OCI-LY7 (cell line): ENCODE data around the gene EGFL8. TPM values are rescaled to one million over a fixed set of nuclear protein-coding genes. Genes with fewer than 3 reads are reported as not detected.

Experiments used
- BruUV-seq: library from RNA; stranded (reverse); fragments of 400-500 nt; replicated peaks from 2 replicates; lab custom pipeline; 2021; lab: Mats Ljungman, UMichigan
- CTCF ChIA-PET: fragments of 300-600 bp; sonication (Branson Sonifier 250); formaldehyde crosslinking; loops from one replicate; lab custom pipeline; 2022; ENCODE audit warnings: antibody characterized with exemption; ENCODE audit not compliant: unreplicated experiment; lab: Charles Lee
- POLR2A ChIA-PET: fragments of 300-600 bp; sonication (Branson Sonifier 250); formaldehyde crosslinking; loops from one replicate; lab custom pipeline; 2022; ENCODE audit warnings: antibody characterized with exemption; lab: Charles Lee
- DNase-seq: peaks from one replicate; pipeline ENCODE4 v3.0.0-alpha.2; 2015; ENCODE audit warnings: low spot score
- H2AFZ ChIP-seq: fragments of 200-600 bp; sonication (generic), shearing (Covaris generic); 2 replicates; pipeline ENCODE4 v1.6.1; 2014; ENCODE audit warnings: mild to moderate bottlenecking, antibody characterized with exemption, low read length, moderate library complexity
- H3K27ac ChIP-seq: fragments of 200-600 bp; sonication (generic); 2 replicates; pipeline ENCODE4 v1.5.1; 2014; ENCODE audit warnings: mixed run types, low read depth, mild to moderate bottlenecking, moderate library complexity, low read length, inconsistent platforms; ENCODE audit not compliant: poor library complexity, severe bottlenecking
- H3K36me3 ChIP-seq: fragments of 200-600 bp; sonication (generic); 2 replicates; pipeline ENCODE4 v1.6.1; 2014; ENCODE audit warnings: mild to moderate bottlenecking, antibody characterized with exemption, low read length, moderate library complexity, mixed read lengths; ENCODE audit not compliant: insufficient read depth
- H3K4me1 ChIP-seq: fragments of 200-600 bp; sonication (generic); 2 replicates; pipeline ENCODE4 v1.5.1; 2014; ENCODE audit warnings: mild to moderate bottlenecking, low read length; ENCODE audit not compliant: insufficient read depth, poor library complexity, severe bottlenecking
- H3K4me2 ChIP-seq: fragments of 200-600 bp; sonication (generic); 2 replicates; pipeline ENCODE4 v1.6.1; 2014; ENCODE audit warnings: mild to moderate bottlenecking, low read length
- H3K4me3 ChIP-seq: fragments of 200-600 bp; sonication (generic); 2 replicates; pipeline ENCODE4 v1.5.1; 2014; ENCODE audit warnings: mild to moderate bottlenecking, low read depth, low read length; ENCODE audit not compliant: poor library complexity, severe bottlenecking
- H3K79me2 ChIP-seq: fragments of 200-600 bp; sonication (generic); 2 replicates; pipeline ENCODE4 v1.6.1; 2016; ENCODE audit warnings: low read depth, mild to moderate bottlenecking, low read length, moderate library complexity, mixed read lengths; ENCODE audit not compliant: insufficient read depth
- H3K9me2 ChIP-seq: fragments of 200-600 bp; sonication (generic); 2 replicates; pipeline ENCODE4 v1.6.1; 2016; ENCODE audit warnings: mild to moderate bottlenecking, low read length, mixed read lengths; ENCODE audit not compliant: insufficient read depth
- H3K9me3 ChIP-seq: fragments of 200-600 bp; sonication (generic); 2 replicates; pipeline ENCODE4 v1.6.1; 2014; ENCODE audit warnings: mild to moderate bottlenecking, mixed run types, low read length, mixed read lengths
- H4K20me1 ChIP-seq: fragments of 200-600 bp; sonication (generic); 2 replicates; pipeline ENCODE4 v1.6.1; 2014; ENCODE audit warnings: mild to moderate bottlenecking, antibody characterized with exemption, low read length, moderate library complexity, mixed read lengths; ENCODE audit not compliant: insufficient read depth
- CTCF ChIP-seq: fragments of 200-600 bp; sonication (generic); conservative IDR thresholded peaks from 2 replicates; pipeline ENCODE4 v1.5.1; 2014; ENCODE audit warnings: mild to moderate bottlenecking, antibody characterized with exemption, low read length, moderate library complexity, mixed read lengths
- EZH2phosphoT487 ChIP-seq: fragments of 200-600 bp; sonication (generic); IDR thresholded peaks from 2 replicates; pipeline ENCODE4 v1.6.1; 2018; ENCODE audit warnings: low read depth, borderline replicate concordance, mild to moderate bottlenecking, mixed run types, antibody characterized with exemption, low read length, moderate library complexity, mixed read lengths
- intact Hi-C: fragments of 100-400 bp; cut with micrococcal nuclease; formaldehyde crosslinking; loops from one replicate; pipeline ENCODE4 v1.10.0; 2022; ENCODE audit not compliant: unreplicated experiment
- total RNA-seq, 2 experiments: library from RNA; depleted of rRNA in 1 of 2; stranded (reverse); fragments of >200 nt in 1 of 2; shearing (Covaris generic) in 1 of 2; gene quantifications; 2 replicates each; pipeline ENCODE4 v1.2.3, GENCODE V29; 2014 to 2022

EGFL8 gene
- total RNA-seq, 2 experiments from 2014 or later, result 7.4 to 21.6 TPM

- no peak for TF ChIP-seq EZH2phosphoT487
- no peak for TF ChIP-seq CTCF
- Histone ChIP-seq H3K4me1 (peaks cover 19% of the 10 kb centered on the region), H3K79me2 (no peaks in the 10 kb centered on the region), H4K20me1 (no peaks in the 10 kb centered on the region), H3K4me2 (no peak overlapping the region), H3K9me3 (no peaks in the 10 kb centered on the region), H3K27ac (no peak overlapping the region), H2AFZ (no peak overlapping the region), H3K4me3 (no peak overlapping the region), H3K9me2 (no peaks in the 10 kb centered on the region), H3K36me3 (no peaks in the 10 kb centered on the region)
- no TSS peak for BruUV-seq
- POLR2A ChIA-PET, result no interaction called here
- CTCF ChIA-PET, result no interaction called here
- no peak for DNase-seq
- intact Hi-C loops, result no loop called here
These were observed 36.5 kb downstream of the EGFL8 start for GRCh38 chr6:32200711-32201475.

- H2AFZ ChIP-seq, result no peak overlapping the region
- H3K4me2 ChIP-seq, result no peak overlapping the region
- POLR2A ChIA-PET, result no interaction called here
- intact Hi-C loops, result no loop called here
- H3K9me2 ChIP-seq, result no peaks in the 10 kb centered on the region
- H3K4me1 ChIP-seq, result peaks cover 9% of the 10 kb centered on the region
- no TSS peak for BruUV-seq
- no peak overlapping the region for H3K27ac ChIP-seq
- TF ChIP-seq EZH2phosphoT487, result no peak
- H4K20me1 ChIP-seq, result no peaks in the 10 kb centered on the region
- CTCF ChIA-PET, result no interaction called here
- H3K4me3 ChIP-seq, result no peak overlapping the region
- no peaks in the 10 kb centered on the region for H3K79me2 ChIP-seq
- H3K36me3 ChIP-seq, result no peaks in the 10 kb centered on the region
- no peaks in the 10 kb centered on the region; the same call in 1 of the 2 replicates for H3K9me3 ChIP-seq
- no peak for DNase-seq
These were observed 37.8 kb downstream of the EGFL8 start for GRCh38 chr6:32202186-32202585.

DNA sequence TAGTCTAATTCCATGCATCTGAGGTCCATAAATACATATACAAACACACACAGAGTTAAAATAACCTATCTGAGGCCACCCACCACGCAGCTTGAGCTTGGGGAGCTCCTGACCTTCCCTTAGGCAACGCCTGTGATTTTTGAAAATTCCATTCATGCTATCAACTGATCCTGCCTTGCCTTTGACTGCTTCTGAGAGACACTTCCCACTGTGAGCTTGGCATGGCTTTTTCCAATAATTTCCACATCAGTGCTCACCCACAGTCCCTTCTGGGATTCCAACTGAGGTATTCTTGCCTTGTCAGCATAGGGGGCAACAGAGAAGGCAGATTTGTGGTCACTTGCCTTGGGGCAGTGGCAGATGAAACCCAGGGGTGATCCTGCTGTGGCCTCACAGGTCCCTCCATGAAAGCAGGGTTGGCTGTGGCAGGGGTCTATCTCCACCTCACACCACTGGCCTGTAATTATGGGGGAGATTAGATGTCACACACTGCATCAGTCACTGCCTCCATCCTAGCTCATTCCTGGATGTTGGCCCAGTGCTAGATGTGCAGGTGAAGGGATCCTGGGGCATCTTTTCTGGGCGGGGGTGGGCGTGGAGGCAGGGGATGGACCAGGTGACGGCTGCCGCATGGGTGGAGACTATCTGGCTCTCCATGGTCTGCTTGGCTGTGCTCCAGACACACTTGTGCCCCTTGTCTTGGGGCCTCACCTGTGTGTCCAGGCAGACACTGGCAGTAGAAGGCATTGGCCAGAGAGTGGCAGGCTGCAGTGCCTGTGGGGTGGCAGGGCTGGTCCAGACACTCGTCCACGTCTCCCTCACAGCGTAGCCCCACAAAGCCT, 39.3 kb downstream of the EGFL8 start:
- no peaks in the 10 kb centered on the region for H3K36me3 ChIP-seq
- DNase-seq, result no peak
- no peak for TF ChIP-seq EZH2phosphoT487
- TF ChIP-seq CTCF, result no peak
- ChIA-PET CTCF (interaction anchor here (0.6 kb wide), 1 partner anchor 203 kb away, joined by 4 read pairs; no protein-coding TSS in a partner anchor), POLR2A (interaction anchor here (0.9 kb wide), 1 partner anchor 51 kb away, joined by 4 read pairs; no protein-coding TSS in a partner anchor)
- H4K20me1 ChIP-seq, result no peaks in the 10 kb centered on the region
- no TSS peak for BruUV-seq
- no peaks in the 10 kb centered on the region; the same call in 1 of the 2 replicates for H3K9me3 ChIP-seq
- H2AFZ ChIP-seq, result no peak overlapping the region
- H3K79me2 ChIP-seq, result no peaks in the 10 kb centered on the region
- no peak overlapping the region for H3K4me2 ChIP-seq
- H3K9me2 ChIP-seq, result no peaks in the 10 kb centered on the region
- no peak overlapping the region for H3K27ac ChIP-seq
- H3K4me1 ChIP-seq, result no peaks in the 10 kb centered on the region
- intact Hi-C loops, result no loop called here
- H3K4me3 ChIP-seq, result no peak overlapping the region
